ENCODE measurements around the gene TMPRSS11F.
"Not testable (repeated sequence)": the region's sequence is repeated elsewhere in the genome, so short reads cannot be mapped to it uniquely, and the experiment has no call there.

Gene TMPRSS11F

GRCh38 chr4:68129793-68130192, at the start of gene TMPRSS11F:
TSS of gene TMPRSS11F (minus strand) at chr4:68129869. CDS start at chr4:68129820, 49 bp downstream.
- no peak for DNase-seq (ENCODE audit: extremely low read depth, insufficient read length)
- Histone ChIP-seq H3K27me3 (replicated peaks; ENCODE audit: control insufficient read depth, insufficient read depth, low read length) (no peaks in the 10 kb centered on the region), H3K36me3 (ENCODE audit: control insufficient read depth, insufficient read depth, low read length) (no peaks in the 10 kb centered on the region), H3K4me3 (replicated peaks; ENCODE audit: low read depth, low read length) (no peak within 1 kb of the TSS)
- TF ChIP-seq CTCF (IDR thresholded peaks at IDR 0.05; ENCODE audit: insufficient read depth, low read length, poor library complexity, severe bottlenecking): no peak

GRCh38 chr4:68176904-68177303, 47.2 kb upstream of the TMPRSS11F start:
- Histone ChIP-seq H3K36me3 (ENCODE audit: control insufficient read depth, insufficient read depth, low read length) (no peaks in the 10 kb centered on the region), H3K27me3 (replicated peaks; ENCODE audit: control insufficient read depth, insufficient read depth, low read length) (no peaks in the 10 kb centered on the region), H3K4me3 (replicated peaks; ENCODE audit: low read depth, low read length) (no peak overlapping the region)
- no peak for DNase-seq (ENCODE audit: extremely low read depth, insufficient read length)
- TF ChIP-seq CTCF (IDR thresholded peaks at IDR 0.05; ENCODE audit: insufficient read depth, low read length, poor library complexity, severe bottlenecking): no peak

- DNase-seq (ENCODE audit: extremely low read depth, insufficient read length): no peak
Observed at GRCh38 chr4:68176500-68176899, 46.8 kb upstream of the TMPRSS11F start.

GRCh38 chr4:68175562-68176155, 46.0 kb upstream of the TMPRSS11F start:
- no peaks in the 10 kb centered on the region for H3K36me3 ChIP-seq (ENCODE audit: control insufficient read depth, insufficient read depth, low read length)
- H3K27me3 ChIP-seq (replicated peaks; ENCODE audit: control insufficient read depth, insufficient read depth, low read length): no peaks in the 10 kb centered on the region
- TF ChIP-seq CTCF (IDR thresholded peaks at IDR 0.05; ENCODE audit: insufficient read depth, low read length, poor library complexity, severe bottlenecking): peak; percentile 64
- H3K4me3 ChIP-seq (replicated peaks; ENCODE audit: low read depth, low read length): no peak overlapping the region
- no peak for DNase-seq (ENCODE audit: extremely low read depth, insufficient read length)

More at GRCh38 chr4:68176500-68176899, 46.8 kb upstream of the TMPRSS11F start:
- Histone ChIP-seq H3K36me3 (ENCODE audit: control insufficient read depth, insufficient read depth, low read length) (no peaks in the 10 kb centered on the region), H3K4me3 (replicated peaks; ENCODE audit: low read depth, low read length) (no peak overlapping the region), H3K27me3 (replicated peaks; ENCODE audit: control insufficient read depth, insufficient read depth, low read length) (no peaks in the 10 kb centered on the region)
- TF ChIP-seq CTCF (IDR thresholded peaks at IDR 0.05; ENCODE audit: insufficient read depth, low read length, poor library complexity, severe bottlenecking): no peak

GRCh38 chr4:68174389-68174788, 44.7 kb upstream of the TMPRSS11F start:
- not testable (repeated sequence) for H3K27me3 ChIP-seq (replicated peaks; ENCODE audit: control insufficient read depth, insufficient read depth, low read length); DNase-seq (ENCODE audit: extremely low read depth, insufficient read length); H3K4me3 ChIP-seq (replicated peaks; ENCODE audit: low read depth, low read length); H3K36me3 ChIP-seq (ENCODE audit: control insufficient read depth, insufficient read depth, low read length)

- H3K27me3 ChIP-seq (replicated peaks; ENCODE audit: control insufficient read depth, insufficient read depth, low read length); DNase-seq (ENCODE audit: extremely low read depth, insufficient read length); H3K4me3 ChIP-seq (replicated peaks; ENCODE audit: low read depth, low read length); H3K36me3 ChIP-seq (ENCODE audit: control insufficient read depth, insufficient read depth, low read length): not testable (repeated sequence)
Observed at GRCh38 chr4:68172147-68172546, 42.5 kb upstream of the TMPRSS11F start.

GRCh38 chr4:68167706-68168105, 38.0 kb upstream of the TMPRSS11F start:
- no peak for TF ChIP-seq CTCF (IDR thresholded peaks at IDR 0.05; ENCODE audit: insufficient read depth, low read length, poor library complexity, severe bottlenecking)
- Histone ChIP-seq H3K4me3 (replicated peaks; ENCODE audit: low read depth, low read length) (no peak overlapping the region), H3K36me3 (ENCODE audit: control insufficient read depth, insufficient read depth, low read length) (no peaks in the 10 kb centered on the region), H3K27me3 (replicated peaks; ENCODE audit: control insufficient read depth, insufficient read depth, low read length) (no peaks in the 10 kb centered on the region)
- no peak for DNase-seq (ENCODE audit: extremely low read depth, insufficient read length)
